ENCODE measurements around the gene MYL2. TPM values are rescaled to one million over a fixed set of nuclear protein-coding genes. Genes with fewer than 3 reads are reported as not detected.

MYL2 gene
- polyA plus RNA-seq, 1 donor from 2014 or later, result not detected

GRCh38 chr12:110896559-110896958 is 23.8 kb downstream of the MYL2 start:
- no peaks in the 10 kb centered on the region for H3K9me2 ChIP-seq (ENCODE audit: insufficient read depth, low read length)
- H3K36me3 ChIP-seq (ENCODE audit: insufficient read depth, low read length), result no peaks in the 10 kb centered on the region
- no peak overlapping the region for H3K9ac ChIP-seq (ENCODE audit: low read length)
- H3K79me2 ChIP-seq (replicated peaks; ENCODE audit: insufficient read depth, low read length), result no peaks in the 10 kb centered on the region
- no peak overlapping the region for H3K27ac ChIP-seq (ENCODE audit: low read length)
- H3F3A ChIP-seq (ENCODE audit: insufficient read depth, low read length, poor library complexity, severe bottlenecking), result no peaks in the 10 kb centered on the region
- H3K27me3 ChIP-seq (ENCODE audit: insufficient read depth, low read depth, low read length), result no peaks in the 10 kb centered on the region
- TF ChIP-seq POLR2AphosphoS5 (IDR thresholded peaks at IDR 0.05), result no peak
- TF ChIP-seq REST (IDR thresholded peaks at IDR 0.05; ENCODE audit: borderline replicate concordance), result no peak
- no peak for TF ChIP-seq RAD21 (conservative IDR thresholded peaks at IDR 0.05)
- no peak for TF ChIP-seq TAF1 (IDR thresholded peaks at IDR 0.05; ENCODE audit: low read depth)
- TF ChIP-seq MXI1 (conservative IDR thresholded peaks at IDR 0.05; ENCODE audit: poor library complexity, severe bottlenecking), result no peak
- TF ChIP-seq EP300 (conservative IDR thresholded peaks at IDR 0.05; ENCODE audit: poor library complexity, severe bottlenecking), result no peak
- TF ChIP-seq CTCF (IDR thresholded peaks at IDR 0.05; ENCODE audit: poor library complexity, severe bottlenecking), result no peak
- no peak for TF ChIP-seq SMC3 (conservative IDR thresholded peaks at IDR 0.05; ENCODE audit: poor library complexity)
- no peak for TF ChIP-seq EZH2 (IDR thresholded peaks at IDR 0.05; ENCODE audit: borderline replicate concordance, insufficient read depth, low read length, poor library complexity, severe bottlenecking)
- no peak overlapping the region for H3K4me3 ChIP-seq (ENCODE audit: low read length)
- no peaks in the 10 kb centered on the region for H4K20me1 ChIP-seq (ENCODE audit: insufficient read depth)
- no peak overlapping the region for H3K4me2 ChIP-seq (ENCODE audit: low read length)
- no peak overlapping the region for H2AFZ ChIP-seq (ENCODE audit: low read depth, low read length)
- no peaks in the 10 kb centered on the region for H3K9me3 ChIP-seq (ENCODE audit: low read length)

GRCh38 chr12:110893956-110894355 is 26.4 kb downstream of the MYL2 start:
- Histone ChIP-seq H4K20me1 (ENCODE audit: insufficient read depth) (no peaks in the 10 kb centered on the region), H3K9ac (ENCODE audit: low read length) (no peak overlapping the region), H2AFZ (ENCODE audit: low read depth, low read length) (no peak overlapping the region), H3K79me2 (replicated peaks; ENCODE audit: insufficient read depth, low read length) (no peaks in the 10 kb centered on the region), H3F3A (ENCODE audit: insufficient read depth, low read length, poor library complexity, severe bottlenecking) (no peaks in the 10 kb centered on the region), H3K4me2 (ENCODE audit: low read length) (no peak overlapping the region), H3K4me3 (ENCODE audit: low read length) (no peak overlapping the region), H3K36me3 (ENCODE audit: insufficient read depth, low read length) (no peaks in the 10 kb centered on the region), H3K9me3 (ENCODE audit: low read length) (no peaks in the 10 kb centered on the region), H3K27me3 (ENCODE audit: insufficient read depth, low read depth, low read length) (no peaks in the 10 kb centered on the region), H3K9me2 (ENCODE audit: insufficient read depth, low read length) (no peaks in the 10 kb centered on the region), H3K27ac (ENCODE audit: low read length) (no peak overlapping the region)
- TF ChIP-seq EP300 (conservative IDR thresholded peaks at IDR 0.05; ENCODE audit: poor library complexity, severe bottlenecking) (no peak), MXI1 (conservative IDR thresholded peaks at IDR 0.05; ENCODE audit: poor library complexity, severe bottlenecking) (no peak), RAD21 (conservative IDR thresholded peaks at IDR 0.05) (no peak), EZH2 (IDR thresholded peaks at IDR 0.05; ENCODE audit: borderline replicate concordance, insufficient read depth, low read length, poor library complexity, severe bottlenecking) (no peak), TAF1 (IDR thresholded peaks at IDR 0.05; ENCODE audit: low read depth) (no peak), POLR2AphosphoS5 (IDR thresholded peaks at IDR 0.05) (no peak), REST (IDR thresholded peaks at IDR 0.05; ENCODE audit: borderline replicate concordance) (no peak), CTCF (IDR thresholded peaks at IDR 0.05; ENCODE audit: poor library complexity, severe bottlenecking) (no peak), SMC3 (conservative IDR thresholded peaks at IDR 0.05; ENCODE audit: poor library complexity) (no peak)

Data from neural cell (in vitro differentiated cells).